NK-92 treated with Interleukin-12 subunit alpha and Interleukin-12 subunit beta, amount 100 ng/mL, for 24 hours (cell line): ENCODE measurements around the gene TIMM17B.

Experiments used
- DNase-seq: peaks from one replicate; lab custom pipeline; 2025; lab: John Stamatoyannopoulos, UW

TIMM17B gene

DNA sequence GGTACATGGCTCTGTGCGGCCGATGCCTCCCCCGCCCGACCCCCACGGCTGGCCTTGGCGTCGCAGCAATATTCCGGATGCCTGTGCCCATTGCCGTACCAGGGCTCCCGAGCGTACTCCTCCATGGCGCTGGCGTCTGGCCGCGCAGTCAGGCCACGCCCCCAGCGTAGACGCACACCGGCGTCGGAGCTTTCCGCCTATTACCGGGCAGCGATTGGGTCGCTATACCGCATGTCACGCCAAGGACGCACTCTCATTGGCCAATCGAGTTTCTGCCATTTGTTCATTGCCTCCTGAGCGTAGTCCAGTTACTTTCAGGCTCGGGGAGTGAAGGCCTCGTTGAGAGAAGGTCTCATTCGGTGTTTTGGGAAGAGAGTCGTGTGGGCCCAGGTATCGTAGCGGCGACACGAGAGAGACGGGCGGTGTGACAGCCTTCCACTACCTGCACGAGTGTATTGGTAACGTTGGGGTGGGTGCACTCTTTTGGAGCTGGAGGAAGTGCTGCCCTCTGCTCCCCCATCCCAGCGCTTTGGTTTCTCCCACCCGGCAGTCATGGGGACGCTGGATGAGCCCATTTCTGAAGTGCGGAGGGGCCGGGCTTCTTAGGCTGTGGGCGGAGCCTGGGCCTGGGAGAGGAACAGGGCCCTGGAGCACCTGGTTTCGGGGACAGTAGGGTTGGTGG is at the start of gene TIMM17B, which contains the start of gene PQBP1:
TIMM17B (minus strand) TSS at position 144 of the 682 bp plus-strand sequence; CDS start at position 125, 19 bp downstream.
PQBP1 (plus strand) TSS at position 306 of the 682 bp plus-strand sequence. CDS start 580 bp downstream, outside the sequence.
- DNase-seq = peak; percentile 74

GRCh38 chrX:48945517-48946348 is 48.2 kb upstream of the TIMM17B start:
- peak; percentile 24 for DNase-seq

DNA sequence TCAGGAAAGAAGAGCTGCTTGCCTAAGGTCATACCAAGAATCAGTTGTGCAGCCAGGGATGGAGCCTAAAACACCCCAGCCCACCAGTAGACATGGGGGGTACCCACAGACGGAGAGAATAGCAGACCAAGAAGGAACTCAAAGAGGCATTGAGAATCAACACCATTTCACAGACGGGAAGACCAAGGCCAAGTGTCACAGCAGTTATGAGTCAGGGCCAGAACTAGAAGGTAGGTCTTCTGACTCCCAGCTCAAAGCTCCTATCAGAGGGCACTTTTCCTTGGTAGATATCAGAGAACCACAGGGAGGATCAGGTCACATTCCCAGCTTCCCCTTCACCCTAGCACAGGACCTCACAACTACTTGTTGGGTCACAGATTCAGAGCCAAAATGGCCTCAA is 45.3 kb upstream of the TIMM17B start:
- no peak for DNase-seq

DNA sequence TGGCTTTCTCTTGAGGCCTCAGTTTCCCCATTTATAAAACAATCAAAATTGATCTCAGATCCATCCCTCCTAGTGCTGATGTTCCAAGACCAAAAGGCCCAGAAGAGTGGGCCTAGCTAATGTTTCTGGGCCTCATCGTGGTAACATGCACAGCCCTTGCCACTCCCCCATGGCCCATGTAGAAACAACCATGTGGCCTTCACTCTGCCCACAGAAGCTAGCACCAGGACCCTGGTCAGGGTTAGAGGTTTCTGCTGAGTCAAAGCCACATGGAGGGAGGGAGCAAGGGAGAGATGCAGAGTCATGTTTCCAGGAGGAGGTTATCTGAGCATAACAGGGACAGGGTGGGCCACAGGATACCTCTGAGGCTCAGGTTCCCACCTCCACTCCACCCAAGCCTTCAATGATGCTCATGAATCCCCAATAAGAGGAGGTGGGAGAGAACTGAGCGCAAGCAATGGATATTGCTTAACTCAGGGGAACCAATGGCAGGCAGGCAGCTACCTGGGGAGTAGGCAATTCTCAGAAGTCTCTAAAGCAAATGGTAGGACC is 42.9 kb upstream of the TIMM17B start:
- DNase-seq = peak; percentile 32

GRCh38 chrX:48939524-48940228 is 42.1 kb upstream of the TIMM17B start:
- DNase-seq = no peak

- peak; percentile 21 for DNase-seq
These were observed 41.3 kb upstream of the TIMM17B start for GRCh38 chrX:48938721-48939425.

DNA sequence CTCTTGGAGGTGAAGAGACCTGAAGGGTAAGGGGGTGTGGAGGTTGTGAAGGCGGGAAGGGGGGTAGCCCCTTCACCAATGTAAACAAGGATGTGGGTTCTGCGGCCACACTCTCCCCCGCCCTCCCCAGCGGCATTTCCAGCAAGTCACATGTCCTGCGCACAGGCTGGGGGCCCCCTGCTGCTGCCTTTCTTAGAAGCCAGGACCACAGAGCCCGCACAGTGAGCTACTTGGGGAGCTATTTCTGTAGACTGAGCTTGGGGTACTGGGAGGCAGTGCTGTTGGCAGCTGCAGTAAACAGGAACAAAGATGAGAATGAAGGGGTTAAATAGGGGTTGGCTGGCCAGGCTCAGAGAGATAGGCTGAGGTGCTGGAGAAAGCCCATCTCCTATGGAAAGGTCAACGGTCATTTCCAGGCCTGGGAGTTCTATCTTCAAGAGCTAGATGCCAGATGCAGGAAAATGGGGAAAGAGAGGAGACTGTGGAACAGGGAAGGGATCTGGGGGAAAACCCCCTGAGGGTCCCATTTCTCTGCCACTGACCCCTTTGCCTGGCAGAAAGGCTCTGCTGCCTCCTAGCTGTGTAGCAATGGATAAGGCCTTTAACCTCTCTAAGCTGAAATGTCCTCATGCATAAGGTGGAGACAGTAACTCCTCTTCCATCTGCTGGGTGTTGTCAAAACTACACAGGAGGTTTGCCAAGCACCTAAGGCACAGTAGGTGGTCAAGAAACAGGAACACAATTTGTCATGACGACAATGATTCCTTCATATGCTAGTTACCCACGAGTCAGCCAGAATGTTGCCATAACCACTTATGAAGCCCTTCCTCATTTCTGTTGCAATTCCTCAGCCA is 39.7 kb upstream of the TIMM17B start:
- DNase-seq = peak; percentile 80

DNA sequence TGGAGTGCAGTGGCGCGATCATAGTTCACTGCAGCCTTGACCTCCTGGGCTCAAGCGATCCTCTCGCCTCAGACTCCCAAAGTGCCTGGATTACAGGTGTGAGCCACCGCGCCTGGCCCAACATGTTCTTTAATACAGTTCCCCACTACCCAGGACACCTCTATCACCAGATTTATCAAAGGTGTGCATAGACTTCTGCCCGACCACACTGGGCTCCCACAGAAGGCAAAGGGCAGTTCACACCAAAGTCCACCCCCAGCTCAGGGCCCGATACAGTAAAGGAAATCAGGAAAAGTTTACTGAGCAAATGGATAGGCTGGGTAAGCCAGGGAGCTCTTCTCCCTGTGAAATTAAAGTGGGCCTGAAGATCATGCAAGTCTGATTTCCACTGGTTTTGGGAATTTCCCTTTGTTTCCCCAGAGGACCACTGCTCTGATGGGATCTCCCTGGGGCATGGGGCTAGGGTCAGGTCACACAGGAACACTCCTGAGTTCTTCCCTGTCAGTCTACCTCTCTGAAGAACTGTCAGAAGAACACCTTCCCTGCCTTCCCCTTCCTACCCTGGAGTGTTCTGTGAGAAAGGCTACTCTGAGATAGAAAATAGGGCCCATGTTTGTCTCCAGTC is 39.0 kb upstream of the TIMM17B start:
- no peak for DNase-seq

- no peak for DNase-seq
These were observed 37.7 kb upstream of the TIMM17B start for GRCh38 chrX:48935301-48935670.

DNA sequence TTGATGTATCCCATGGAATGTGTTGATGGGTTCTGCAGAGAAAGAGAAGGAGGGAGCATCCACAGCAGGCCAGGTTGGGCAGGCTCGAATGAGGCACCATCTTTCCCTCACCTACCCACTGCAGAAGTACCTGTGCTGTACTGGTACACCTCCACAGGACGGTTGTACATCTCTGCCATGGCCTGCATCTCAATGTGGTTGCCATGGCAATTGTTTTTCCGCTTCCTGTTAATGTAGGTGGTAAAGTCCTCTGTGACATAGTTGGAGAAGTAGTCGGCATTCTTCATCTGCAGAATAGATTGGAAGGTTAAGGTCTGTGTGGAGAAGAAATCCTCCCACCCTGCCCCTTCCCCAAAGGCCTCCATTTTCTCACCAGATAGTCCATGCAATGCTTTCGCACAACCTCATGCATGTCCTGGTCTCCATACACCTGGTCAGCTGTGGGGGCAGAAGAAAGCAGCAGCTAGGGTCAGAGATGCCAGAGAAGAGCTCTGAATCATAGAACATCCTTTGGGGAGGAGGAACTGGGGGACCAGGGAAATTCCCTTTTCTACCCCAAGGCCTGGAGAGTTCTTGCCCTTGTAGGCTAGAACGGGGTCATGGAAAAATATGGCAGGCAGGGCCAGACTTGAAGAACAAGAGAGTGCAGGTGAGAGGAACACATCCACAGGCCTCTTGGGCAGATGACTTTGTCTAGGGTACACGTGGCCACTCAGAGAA is 37.2 kb upstream of the TIMM17B start:
- DNase-seq = no peak

DNA sequence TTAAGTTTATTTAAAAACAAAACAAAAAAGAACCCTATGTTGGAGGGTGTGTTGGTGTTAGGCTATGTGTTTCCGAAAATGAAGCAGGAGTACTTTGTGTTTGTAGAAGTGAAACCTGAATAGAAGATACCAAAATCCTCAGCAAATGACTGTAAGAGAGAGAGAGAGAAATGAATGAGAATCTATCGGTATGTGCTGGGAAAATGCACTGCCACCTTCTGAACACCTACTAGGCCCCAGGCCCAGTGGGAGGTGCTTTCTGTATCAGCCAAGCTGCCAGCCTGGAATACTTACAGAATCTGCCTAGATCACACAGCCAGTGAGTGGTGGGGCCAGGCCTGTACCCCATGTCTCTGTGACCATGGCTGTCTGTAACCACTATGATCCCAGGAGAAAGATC is 36.2 kb upstream of the TIMM17B start:
- no peak for DNase-seq

- no peak for DNase-seq
These were observed 30.3 kb upstream of the TIMM17B start for GRCh38 chrX:48927736-48928382.

DNA sequence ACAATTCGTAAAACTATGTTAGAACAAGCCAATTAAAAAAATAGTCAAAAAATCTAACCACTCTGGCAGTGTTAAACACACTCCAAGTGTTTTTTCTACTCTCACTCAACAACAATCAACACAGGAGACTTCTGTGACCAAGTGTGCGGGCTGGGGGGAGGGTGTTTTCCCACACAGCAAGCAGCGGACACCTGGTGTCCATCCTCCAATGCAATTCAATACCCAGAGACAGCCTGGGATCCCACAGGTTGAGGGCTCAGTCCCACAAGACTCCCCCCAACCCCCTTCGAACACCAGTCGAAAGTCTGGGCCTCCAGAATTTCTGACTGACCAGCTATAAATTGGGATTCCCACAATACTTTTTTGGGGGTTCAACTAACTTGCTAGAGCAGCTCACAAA is 29.6 kb upstream of the TIMM17B start:
- DNase-seq = no peak

DNA sequence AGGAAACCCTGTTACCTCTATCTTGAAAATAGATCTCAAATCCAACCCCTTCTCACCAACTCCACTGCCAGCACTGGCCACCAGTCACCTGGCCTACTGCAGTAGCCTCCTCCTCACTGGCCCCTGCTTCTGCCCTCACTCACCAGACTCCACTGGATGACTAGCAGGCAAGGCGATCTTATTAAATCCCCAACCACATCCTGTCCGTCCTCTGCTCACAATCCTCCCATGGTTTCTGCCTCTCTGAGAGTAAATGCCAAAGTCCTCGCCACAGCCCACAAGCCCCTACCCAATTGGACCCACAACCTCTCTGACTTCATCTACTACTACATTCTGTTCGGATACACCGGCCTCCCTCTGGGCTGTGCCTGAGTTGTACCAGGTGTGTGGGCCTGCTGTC is 26.7 kb upstream of the TIMM17B start:
- DNase-seq = peak; percentile 9

DNA sequence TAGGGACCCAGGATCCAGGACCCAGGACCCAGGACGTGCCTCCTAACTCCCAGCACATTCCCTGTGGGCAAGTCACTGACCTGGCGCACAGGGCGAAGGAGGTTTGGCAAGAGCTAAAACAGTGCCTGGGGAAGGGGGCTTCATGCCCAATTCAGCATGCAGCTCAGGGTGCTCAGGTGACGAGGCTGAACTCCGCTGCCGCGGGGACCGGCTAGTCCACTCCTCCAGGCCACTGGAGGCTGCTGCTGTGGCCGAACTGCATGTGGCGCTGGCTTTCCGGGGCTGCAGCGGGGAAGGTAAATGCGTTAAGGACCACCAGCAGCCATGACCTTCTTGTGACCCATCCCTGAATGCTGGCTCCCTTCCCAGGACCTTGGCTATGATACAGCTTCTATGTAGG is 26.2 kb upstream of the TIMM17B start:
- no peak for DNase-seq

DNA sequence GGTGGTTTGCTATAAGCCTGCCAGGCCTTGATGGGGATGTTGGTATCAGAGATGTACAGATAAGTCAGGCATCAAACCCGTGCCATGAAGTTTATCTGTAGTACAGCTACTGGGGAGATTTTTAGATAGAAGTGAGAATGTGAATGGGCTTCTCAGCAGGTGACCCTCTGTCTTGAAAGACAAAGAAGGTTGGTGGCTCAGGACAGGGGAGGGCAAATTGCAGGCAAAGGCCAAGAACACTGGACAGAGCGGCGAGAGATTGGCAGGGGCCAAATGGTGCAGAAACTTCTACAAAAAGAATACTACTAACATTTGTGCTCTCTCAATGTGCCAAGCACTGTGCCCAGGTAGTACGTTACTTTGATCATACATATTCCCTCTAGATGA is 23.1 kb upstream of the TIMM17B start:
- DNase-seq = no peak

DNA sequence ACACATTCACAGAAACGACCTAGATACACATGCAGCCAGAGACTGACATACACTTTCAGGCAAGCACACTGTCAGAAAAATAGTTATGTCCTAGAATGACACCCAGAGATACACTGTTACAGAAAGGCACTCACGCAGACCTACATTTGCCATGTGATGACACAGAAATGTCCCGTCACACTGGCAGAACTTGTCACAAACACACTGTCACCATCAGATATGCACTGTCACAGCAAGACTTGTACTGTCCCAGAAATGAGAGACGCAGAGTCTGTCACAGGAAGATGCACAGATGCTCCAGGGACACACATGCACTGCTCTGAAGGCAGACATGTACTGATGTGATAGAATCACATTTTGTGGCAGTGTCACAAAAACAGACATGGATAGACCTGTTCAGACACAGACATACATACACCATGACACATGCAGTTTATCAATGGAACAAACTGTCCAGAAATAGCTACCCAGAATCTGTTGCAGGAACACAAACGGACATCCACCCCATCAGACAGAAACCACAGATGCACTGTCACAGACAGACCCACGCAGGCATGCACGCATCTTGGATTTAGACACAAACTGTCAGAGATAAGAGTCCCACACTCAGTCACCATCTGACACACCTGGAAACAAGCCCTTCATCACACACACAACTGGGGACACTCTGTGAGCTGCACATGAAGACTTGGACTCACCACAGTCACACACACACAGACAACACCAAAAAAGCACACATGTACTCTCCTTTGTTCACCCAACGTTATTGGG is 22.6 kb upstream of the TIMM17B start:
- DNase-seq = no peak

- peak; percentile 50 for DNase-seq
These were observed 21.8 kb upstream of the TIMM17B start for GRCh38 chrX:48919360-48919841.
